Liver (tissue), 3 donors: ENCODE results near the gene DSCAM.

Experiments
- GABPA ChIP-seq, 2 donors: IDR thresholded peaks in 1 of 2; conservative IDR thresholded peaks in 1 of 2; 2 replicates each; pipeline ENCODE4 v1.6.1; 2016; ENCODE audit warnings: antibody characterized with exemption in 2 of 2, mild to moderate bottlenecking in 1 of 2, moderate library complexity in 1 of 2
- HNF4G ChIP-seq: IDR thresholded peaks from 2 replicates; pipeline ENCODE4 v1.6.1; 2016; ENCODE audit warnings: antibody characterized with exemption
- JUND ChIP-seq, 2 donors: IDR thresholded peaks; 2 replicates each; pipeline ENCODE4 v1.6.1; 2016; ENCODE audit warnings: antibody characterized with exemption in 2 of 2
- NR2F2 ChIP-seq: IDR thresholded peaks from 2 replicates; pipeline ENCODE4 v1.6.1; 2016; ENCODE audit warnings: antibody characterized with exemption
- RAD21 ChIP-seq, 2 donors: IDR thresholded peaks; 2 replicates each; pipeline ENCODE4 v1.6.1; 2016; ENCODE audit warnings: antibody characterized with exemption in 2 of 2, mild to moderate bottlenecking in 2 of 2
- SP1 ChIP-seq: IDR thresholded peaks from 2 replicates; pipeline ENCODE4 v1.6.1; 2018; ENCODE audit warnings: antibody characterized with exemption, mild to moderate bottlenecking
- TAF1 ChIP-seq: conservative IDR thresholded peaks from 2 replicates; pipeline ENCODE4 v1.6.1; 2016; ENCODE audit warnings: antibody characterized with exemption, mild to moderate bottlenecking
- YY1 ChIP-seq: IDR thresholded peaks from 2 replicates; pipeline ENCODE4 v1.6.1; 2016; ENCODE audit warnings: antibody characterized with exemption, mild to moderate bottlenecking
- TF ChIP-seq, protein P1 (sequence below): fragments of 150-350 bp; IDR thresholded peaks from 2 replicates; pipeline ENCODE4 v1.5.1; 2017; ENCODE audit warnings: improper control_type of control experiment, low read depth, low read length; ENCODE audit not compliant: missing input control
- TF ChIP-seq, protein P2 (sequence below): IDR thresholded peaks from 2 replicates; pipeline ENCODE4 v1.6.1; 2016; ENCODE audit warnings: antibody characterized with exemption, mild to moderate bottlenecking
- TF ChIP-seq, protein P3 (sequence below): IDR thresholded peaks from 2 replicates; pipeline ENCODE4 v1.6.1; 2016; ENCODE audit warnings: antibody characterized with exemption
- TF ChIP-seq, protein P4 (sequence below): IDR thresholded peaks from 2 replicates; pipeline ENCODE4 v1.6.1; 2016; ENCODE audit warnings: antibody characterized with exemption
- TF ChIP-seq, protein P5 (sequence below): IDR thresholded peaks from 2 replicates; pipeline ENCODE4 v1.6.1; 2016; ENCODE audit warnings: antibody characterized with exemption
- donor health status: healthy.
- donor health status: healthy.

DNA sequence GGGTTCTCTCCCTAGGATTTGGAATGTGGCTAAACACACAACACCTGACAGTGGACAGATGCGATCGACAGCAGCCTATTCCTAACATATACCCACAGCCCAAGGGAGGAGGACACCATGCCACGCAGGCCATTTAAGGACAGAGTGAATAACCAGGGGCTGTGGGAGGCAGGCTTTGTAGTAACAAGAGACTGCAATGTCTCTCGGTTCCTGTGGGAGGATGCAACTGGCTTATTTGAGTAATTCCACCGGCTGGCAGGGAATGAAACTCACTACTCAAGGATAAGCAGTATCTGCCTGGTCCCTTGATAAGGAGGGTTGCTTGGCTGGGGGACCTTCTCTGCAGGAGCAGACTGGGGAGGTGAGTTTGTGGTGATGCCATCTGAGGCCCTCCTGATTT, 870.2 kb downstream of the DSCAM start:
- TF ChIP-seq RAD21 (IDR thresholded peaks at IDR 0.05), result no peak
- TF ChIP-seq, protein P1, sequence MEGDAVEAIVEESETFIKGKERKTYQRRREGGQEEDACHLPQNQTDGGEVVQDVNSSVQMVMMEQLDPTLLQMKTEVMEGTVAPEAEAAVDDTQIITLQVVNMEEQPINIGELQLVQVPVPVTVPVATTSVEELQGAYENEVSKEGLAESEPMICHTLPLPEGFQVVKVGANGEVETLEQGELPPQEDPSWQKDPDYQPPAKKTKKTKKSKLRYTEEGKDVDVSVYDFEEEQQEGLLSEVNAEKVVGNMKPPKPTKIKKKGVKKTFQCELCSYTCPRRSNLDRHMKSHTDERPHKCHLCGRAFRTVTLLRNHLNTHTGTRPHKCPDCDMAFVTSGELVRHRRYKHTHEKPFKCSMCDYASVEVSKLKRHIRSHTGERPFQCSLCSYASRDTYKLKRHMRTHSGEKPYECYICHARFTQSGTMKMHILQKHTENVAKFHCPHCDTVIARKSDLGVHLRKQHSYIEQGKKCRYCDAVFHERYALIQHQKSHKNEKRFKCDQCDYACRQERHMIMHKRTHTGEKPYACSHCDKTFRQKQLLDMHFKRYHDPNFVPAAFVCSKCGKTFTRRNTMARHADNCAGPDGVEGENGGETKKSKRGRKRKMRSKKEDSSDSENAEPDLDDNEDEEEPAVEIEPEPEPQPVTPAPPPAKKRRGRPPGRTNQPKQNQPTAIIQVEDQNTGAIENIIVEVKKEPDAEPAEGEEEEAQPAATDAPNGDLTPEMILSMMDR, result no peak
- no peak for TF ChIP-seq TAF1
- TF ChIP-seq, protein P2, sequence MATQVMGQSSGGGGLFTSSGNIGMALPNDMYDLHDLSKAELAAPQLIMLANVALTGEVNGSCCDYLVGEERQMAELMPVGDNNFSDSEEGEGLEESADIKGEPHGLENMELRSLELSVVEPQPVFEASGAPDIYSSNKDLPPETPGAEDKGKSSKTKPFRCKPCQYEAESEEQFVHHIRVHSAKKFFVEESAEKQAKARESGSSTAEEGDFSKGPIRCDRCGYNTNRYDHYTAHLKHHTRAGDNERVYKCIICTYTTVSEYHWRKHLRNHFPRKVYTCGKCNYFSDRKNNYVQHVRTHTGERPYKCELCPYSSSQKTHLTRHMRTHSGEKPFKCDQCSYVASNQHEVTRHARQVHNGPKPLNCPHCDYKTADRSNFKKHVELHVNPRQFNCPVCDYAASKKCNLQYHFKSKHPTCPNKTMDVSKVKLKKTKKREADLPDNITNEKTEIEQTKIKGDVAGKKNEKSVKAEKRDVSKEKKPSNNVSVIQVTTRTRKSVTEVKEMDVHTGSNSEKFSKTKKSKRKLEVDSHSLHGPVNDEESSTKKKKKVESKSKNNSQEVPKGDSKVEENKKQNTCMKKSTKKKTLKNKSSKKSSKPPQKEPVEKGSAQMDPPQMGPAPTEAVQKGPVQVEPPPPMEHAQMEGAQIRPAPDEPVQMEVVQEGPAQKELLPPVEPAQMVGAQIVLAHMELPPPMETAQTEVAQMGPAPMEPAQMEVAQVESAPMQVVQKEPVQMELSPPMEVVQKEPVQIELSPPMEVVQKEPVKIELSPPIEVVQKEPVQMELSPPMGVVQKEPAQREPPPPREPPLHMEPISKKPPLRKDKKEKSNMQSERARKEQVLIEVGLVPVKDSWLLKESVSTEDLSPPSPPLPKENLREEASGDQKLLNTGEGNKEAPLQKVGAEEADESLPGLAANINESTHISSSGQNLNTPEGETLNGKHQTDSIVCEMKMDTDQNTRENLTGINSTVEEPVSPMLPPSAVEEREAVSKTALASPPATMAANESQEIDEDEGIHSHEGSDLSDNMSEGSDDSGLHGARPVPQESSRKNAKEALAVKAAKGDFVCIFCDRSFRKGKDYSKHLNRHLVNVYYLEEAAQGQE, result no peak
- no peak for TF ChIP-seq GABPA (IDR thresholded peaks at IDR 0.05 in 1 of 2, conservative IDR thresholded peaks at IDR 0.05 in 1 of 2)
- TF ChIP-seq, protein P3, sequence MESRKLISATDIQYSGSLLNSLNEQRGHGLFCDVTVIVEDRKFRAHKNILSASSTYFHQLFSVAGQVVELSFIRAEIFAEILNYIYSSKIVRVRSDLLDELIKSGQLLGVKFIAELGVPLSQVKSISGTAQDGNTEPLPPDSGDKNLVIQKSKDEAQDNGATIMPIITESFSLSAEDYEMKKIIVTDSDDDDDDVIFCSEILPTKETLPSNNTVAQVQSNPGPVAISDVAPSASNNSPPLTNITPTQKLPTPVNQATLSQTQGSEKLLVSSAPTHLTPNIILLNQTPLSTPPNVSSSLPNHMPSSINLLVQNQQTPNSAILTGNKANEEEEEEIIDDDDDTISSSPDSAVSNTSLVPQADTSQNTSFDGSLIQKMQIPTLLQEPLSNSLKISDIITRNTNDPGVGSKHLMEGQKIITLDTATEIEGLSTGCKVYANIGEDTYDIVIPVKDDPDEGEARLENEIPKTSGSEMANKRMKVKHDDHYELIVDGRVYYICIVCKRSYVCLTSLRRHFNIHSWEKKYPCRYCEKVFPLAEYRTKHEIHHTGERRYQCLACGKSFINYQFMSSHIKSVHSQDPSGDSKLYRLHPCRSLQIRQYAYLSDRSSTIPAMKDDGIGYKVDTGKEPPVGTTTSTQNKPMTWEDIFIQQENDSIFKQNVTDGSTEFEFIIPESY, result no peak
- TF ChIP-seq, protein P4, sequence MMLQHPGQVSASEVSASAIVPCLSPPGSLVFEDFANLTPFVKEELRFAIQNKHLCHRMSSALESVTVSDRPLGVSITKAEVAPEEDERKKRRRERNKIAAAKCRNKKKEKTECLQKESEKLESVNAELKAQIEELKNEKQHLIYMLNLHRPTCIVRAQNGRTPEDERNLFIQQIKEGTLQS, result no peak
- TF ChIP-seq YY1, result no peak
- TF ChIP-seq NR2F2, result no peak
- no peak for TF ChIP-seq SP1
- TF ChIP-seq, protein P5, sequence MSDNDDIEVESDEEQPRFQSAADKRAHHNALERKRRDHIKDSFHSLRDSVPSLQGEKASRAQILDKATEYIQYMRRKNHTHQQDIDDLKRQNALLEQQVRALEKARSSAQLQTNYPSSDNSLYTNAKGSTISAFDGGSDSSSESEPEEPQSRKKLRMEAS, result no peak
- no peak for TF ChIP-seq JUND (IDR thresholded peaks at IDR 0.05)
- TF ChIP-seq HNF4G, result no peak
